ENCODE measurements around the gene ZNF662. TPM values are rescaled to one million over a fixed set of nuclear protein-coding genes. Genes with fewer than 3 reads are reported as not detected.
A peak's percentile ranks its signal among the peaks of the same experiment; 100 is the strongest.
"Not testable (repeated sequence)": the region's sequence is repeated elsewhere in the genome, so short reads cannot be mapped to it uniquely, and the experiment has no call there.

Gene ZNF662
- total RNA-seq, 4 donors from 2014 or later: 8.5 to 14.2 (median 9.8) TPM

DNA sequence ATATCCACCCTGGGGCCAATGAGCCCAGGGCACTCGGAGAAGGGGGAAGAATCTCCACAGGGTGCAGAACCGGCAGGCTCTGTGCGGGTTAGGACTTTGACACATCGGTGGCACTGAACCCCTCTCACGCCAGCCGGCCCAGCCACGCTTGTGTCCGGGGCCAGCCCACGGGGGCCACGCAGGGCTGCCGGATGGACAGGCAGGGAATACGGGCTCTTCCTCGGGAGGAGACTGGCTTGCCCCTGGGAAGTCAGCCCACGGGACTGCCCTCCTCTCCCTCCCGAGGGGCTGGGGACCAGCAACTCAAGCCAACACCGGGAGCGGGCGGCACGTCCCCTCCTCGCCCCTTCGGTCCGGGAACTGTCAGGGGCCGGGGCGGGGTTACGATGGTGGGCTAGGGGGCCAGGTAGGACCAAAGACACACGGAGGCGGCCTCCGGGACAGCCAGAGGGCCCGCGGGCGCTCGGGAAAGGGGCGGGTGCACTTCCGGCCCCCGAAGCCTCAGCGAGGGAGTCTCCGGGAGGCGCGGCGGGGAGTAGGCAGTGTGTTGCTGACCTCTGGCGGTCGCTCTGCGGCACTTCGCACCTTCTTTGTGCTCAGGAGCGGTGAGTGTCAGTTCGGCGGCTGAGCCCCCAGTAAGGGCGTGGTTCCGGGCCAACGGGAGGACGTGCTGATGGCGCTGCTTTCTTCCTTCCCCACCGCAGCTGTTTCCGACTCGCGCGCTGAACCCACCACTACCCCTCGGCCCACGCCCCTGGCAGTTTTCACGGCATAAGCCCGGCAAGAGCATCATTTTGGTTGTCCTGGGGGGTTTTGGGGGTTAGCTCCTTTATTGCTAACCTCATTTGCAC, 25.1 kb upstream of the ZNF662 start:
- peaks cover 5 to 7% of the 10 kb centered on the region in 2 donors for H3K4me1 ChIP-seq
- 1 to 4% methylated on average over 15 to 17 of the region's 61 CpGs for WGBS, 2 donors
- no peaks in the 10 kb centered on the region for H3K27me3 ChIP-seq
- H3K36me3 ChIP-seq: no peaks in the 10 kb centered on the region
- H3K9me3 ChIP-seq: no peaks in the 10 kb centered on the region
- peak overlapping the region; percentile 47 to 81 (median 65) for H3K27ac ChIP-seq
- peak; percentile 79 to 95 (median 86) for TF ChIP-seq CTCF (IDR thresholded peaks at IDR 0.05)
- peak in 1 of 2 donors; percentile 31 for TF ChIP-seq POLR2A (IDR thresholded peaks at IDR 0.05)
- peak overlapping the region; percentile 61 to 81 (median 76) for H3K4me3 ChIP-seq (replicated peaks in 1 of 3)
- peak; percentile 83 to 88 for DNase-seq
- intact Hi-C loops (cut with DNase I): loop anchor here (5.0 kb wide), 1 partner anchor 99 kb away; no protein-coding TSS in a partner anchor

DNA sequence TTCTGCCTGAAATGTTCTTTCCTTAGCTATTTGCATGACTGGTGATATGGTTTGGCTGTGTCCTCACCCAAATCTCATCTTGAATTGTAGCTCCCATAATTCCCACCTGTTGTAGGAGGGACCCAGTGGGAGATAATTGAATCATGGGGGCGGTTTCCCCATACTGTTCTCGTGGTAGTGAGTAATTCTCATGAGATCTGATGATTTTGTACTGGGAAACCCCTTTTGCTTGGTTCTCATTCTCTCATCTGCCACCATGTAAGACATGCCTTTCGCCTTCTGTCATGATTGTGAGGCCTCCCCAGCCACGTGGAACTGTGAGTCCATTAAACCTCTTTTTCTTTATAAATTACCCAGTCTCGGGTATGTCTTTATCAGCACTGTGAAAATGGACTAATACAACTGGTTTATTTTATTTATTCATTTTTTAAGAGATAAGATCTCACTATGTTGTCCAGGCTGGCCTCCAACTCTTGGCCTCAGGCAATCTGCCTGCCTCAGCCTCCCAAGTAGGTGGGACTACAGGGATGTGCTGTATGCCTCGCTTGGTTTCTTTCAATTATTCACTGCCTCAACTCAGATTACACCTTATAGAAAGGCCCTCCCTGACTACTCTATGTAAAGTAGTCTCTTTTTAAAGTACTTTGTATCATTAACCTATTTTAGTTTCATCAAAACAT, 22.6 kb upstream of the ZNF662 start:
- intact Hi-C loops (cut with DNase I): loop anchor here (5.0 kb wide), 1 partner anchor 101 kb away; no protein-coding TSS in a partner anchor
- WGBS, 2 donors: 86 to 91% methylated on average over 6 of the region's 6 CpGs
- H3K27me3 ChIP-seq: not testable (repeated sequence)

DNA sequence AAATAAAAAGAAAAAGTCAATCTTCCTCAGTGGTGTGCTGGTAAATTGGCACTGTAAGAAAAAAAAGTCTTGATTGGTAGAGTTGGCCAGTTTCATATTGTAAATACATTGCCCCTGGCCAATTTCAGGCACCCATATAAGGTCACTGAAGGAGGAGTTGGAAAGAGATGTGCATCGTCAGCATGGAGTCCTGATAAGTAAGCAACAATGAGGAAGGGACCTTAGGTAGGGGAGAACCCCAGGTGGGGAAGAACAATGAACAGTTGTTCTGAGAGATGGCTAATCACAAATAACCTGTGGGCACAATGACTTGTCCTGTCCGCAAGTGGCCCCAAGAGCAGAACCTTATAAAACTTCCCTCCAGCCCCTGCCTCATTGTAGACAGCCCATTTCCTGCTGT, 21.6 kb upstream of the ZNF662 start:
- Histone ChIP-seq H3K27me3 (no peaks in the 10 kb centered on the region), H3K4me1 (peaks cover 5 to 7% of the 10 kb centered on the region in 2 donors), H3K36me3 (no peaks in the 10 kb centered on the region), H3K4me3 (replicated peaks in 1 of 3) (no peak overlapping the region), H3K27ac (no peak overlapping the region), H3K9me3 (no peaks in the 10 kb centered on the region)
- no peak for DNase-seq
- TF ChIP-seq POLR2A (IDR thresholded peaks at IDR 0.05) (no peak), CTCF (IDR thresholded peaks at IDR 0.05) (no peak)
- 90 to 94% methylated on average over 2 of the region's 2 CpGs for WGBS, 2 donors
- intact Hi-C loops (cut with DNase I): loop anchor here (5.0 kb wide), 1 partner anchor 102 kb away; no protein-coding TSS in a partner anchor

More for the DNA sequence above, 22.6 kb upstream of the ZNF662 start:
- not testable (repeated sequence) for H3K36me3 ChIP-seq; H3K4me1 ChIP-seq; DNase-seq; H3K27ac ChIP-seq; H3K4me3 ChIP-seq (replicated peaks in 1 of 3); H3K9me3 ChIP-seq

- no peak overlapping the region for H3K27ac ChIP-seq
- TF ChIP-seq CTCF (IDR thresholded peaks at IDR 0.05) (no peak), POLR2A (IDR thresholded peaks at IDR 0.05) (no peak)
- no peaks in the 10 kb centered on the region for H3K36me3 ChIP-seq
- intact Hi-C loops (cut with DNase I): no loop called here
- no peaks in the 10 kb centered on the region for H3K9me3 ChIP-seq
- no peak for DNase-seq
- WGBS, 2 donors: 79 to 85% methylated on average over 1 of the region's 1 CpG
- H3K27me3 ChIP-seq: no peaks in the 10 kb centered on the region
- H3K4me3 ChIP-seq (replicated peaks in 1 of 3): no peak overlapping the region
- peaks cover 2 to 3% of the 10 kb centered on the region in 2 donors for H3K4me1 ChIP-seq
These were observed 19.6 kb upstream of the ZNF662 start for GRCh38 chr3:42886294-42886822.

DNA sequence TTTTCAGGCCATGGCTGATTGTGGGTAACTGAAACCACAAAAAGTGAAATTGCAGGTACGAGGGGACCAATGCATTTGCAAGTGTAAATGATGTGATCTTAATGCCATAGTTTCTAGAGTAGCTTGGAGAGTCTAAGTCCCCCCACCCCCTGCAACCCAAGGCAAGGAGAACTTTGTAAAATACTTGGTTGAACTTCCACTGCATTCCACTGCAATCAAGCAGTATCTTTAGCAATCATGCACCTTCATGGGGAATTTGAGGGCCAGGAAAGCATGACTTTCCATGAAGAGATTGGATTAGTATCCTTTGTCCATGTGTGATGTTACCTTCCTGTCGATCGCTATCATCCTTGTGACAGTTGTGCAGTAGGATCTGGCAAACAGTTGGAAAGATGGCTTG, 18.9 kb upstream of the ZNF662 start:
- intact Hi-C loops (cut with DNase I): no loop called here
- no peak for DNase-seq
- H3K4me1 ChIP-seq: no peaks in the 10 kb centered on the region
- no peaks in the 10 kb centered on the region for H3K9me3 ChIP-seq
- TF ChIP-seq CTCF (IDR thresholded peaks at IDR 0.05): no peak
- no peak for TF ChIP-seq POLR2A (IDR thresholded peaks at IDR 0.05)
- no peaks in the 10 kb centered on the region for H3K36me3 ChIP-seq
- H3K27ac ChIP-seq: no peak overlapping the region
- H3K4me3 ChIP-seq (replicated peaks in 1 of 3): no peak overlapping the region
- 83 to 85% methylated on average over 3 of the region's 3 CpGs for WGBS, 2 donors
- no peaks in the 10 kb centered on the region for H3K27me3 ChIP-seq

All from thyroid gland (tissue), 4 donors.